WERI-Rb-1 (cell line): ENCODE data around the gene KLK13.
A peak's percentile ranks its signal among the peaks of the same experiment; 100 is the strongest.

Experiments used
- DNase-seq: peaks from one replicate; pipeline ENCODE4 v3.0.0-alpha.2; 2020
- H3K27ac ChIP-seq: fragments of 250-450 bp; sonication (Bioruptor Pico); 2 replicates; pipeline ENCODE4 v1.5.1; 2020; ENCODE audit warnings: mild to moderate bottlenecking, moderate library complexity
- H3K27me3 ChIP-seq: fragments of 250-450 bp; sonication (Bioruptor Pico); 2 replicates; pipeline ENCODE4 v1.5.1; 2021; ENCODE audit warnings: mild to moderate bottlenecking, low read depth, moderate library complexity; ENCODE audit not compliant: insufficient read depth, severe bottlenecking
- H3K36me3 ChIP-seq: fragments of 250-450 bp; sonication (Bioruptor Pico); 2 replicates; pipeline ENCODE4 v1.5.1; 2020; ENCODE audit warnings: mild to moderate bottlenecking, moderate library complexity
- H3K4me3 ChIP-seq: 2 replicates; pipeline ENCODE4 v1.5.1; 2011; ENCODE audit warnings: low read depth, mild to moderate bottlenecking, control low read depth, low read length
- H3K9me3 ChIP-seq: fragments of 250-450 bp; sonication (Bioruptor Pico); 2 replicates; pipeline ENCODE4 v1.5.1; 2021; ENCODE audit warnings: mild to moderate bottlenecking, moderate library complexity; ENCODE audit not compliant: severe bottlenecking
- CTCF ChIP-seq: IDR thresholded peaks from 2 replicates; pipeline ENCODE4 v1.5.1; 2011; ENCODE audit warnings: low read depth, mild to moderate bottlenecking, control low read depth, inconsistent platforms, low read length

KLK13 gene

DNA sequence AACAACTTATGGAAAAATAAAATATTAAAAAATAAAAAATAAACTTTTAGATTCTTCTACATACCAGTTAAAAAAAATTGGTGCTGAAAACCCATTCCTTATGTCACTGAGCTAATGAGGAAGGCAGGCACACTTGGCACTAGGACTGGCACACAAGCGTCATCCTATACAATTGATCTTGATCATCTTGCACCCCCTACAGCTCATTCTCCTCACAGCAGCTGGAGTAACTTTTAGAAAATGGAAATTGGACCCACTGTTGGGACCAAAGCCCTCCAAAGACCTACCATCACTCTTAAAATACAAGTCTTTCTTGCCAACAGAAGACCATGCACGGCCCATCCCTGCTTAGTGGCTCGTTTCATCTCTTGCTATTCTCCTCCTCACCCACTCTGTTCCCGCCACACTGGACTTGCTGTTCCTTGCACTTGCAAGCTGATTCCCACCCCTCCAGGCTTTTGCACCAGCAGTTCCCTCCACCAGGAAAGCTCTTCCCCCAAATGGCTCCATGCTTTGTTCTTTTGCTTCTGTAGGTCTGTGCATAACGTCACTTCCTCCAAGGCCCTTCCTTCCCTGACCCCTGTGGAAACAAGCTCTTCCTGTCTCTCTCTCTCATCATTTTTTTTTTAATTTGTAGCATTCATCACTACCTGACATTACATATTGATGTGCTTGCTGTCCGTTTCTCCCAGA is 31.7 kb upstream of the KLK13 start:
- no peak overlapping the region for H3K27ac ChIP-seq
- no peak for DNase-seq
- H3K9me3 ChIP-seq: no peaks in the 10 kb centered on the region
- H3K27me3 ChIP-seq: peaks cover 29% of the 10 kb centered on the region
- H3K4me3 ChIP-seq: no peak overlapping the region
- H3K36me3 ChIP-seq: no peaks in the 10 kb centered on the region; the same call in 1 of the 2 replicates
- TF ChIP-seq CTCF: 0 out of 2 replicates have a peak, but pooled peaks have one; percentile 8

GRCh38 chr19:51094696-51095279 is 29.9 kb upstream of the KLK13 start:
- no peak overlapping the region for H3K4me3 ChIP-seq
- no peaks in the 10 kb centered on the region for H3K36me3 ChIP-seq
- H3K9me3 ChIP-seq: no peaks in the 10 kb centered on the region
- peak; percentile 76 for TF ChIP-seq CTCF
- peaks cover 43% of the 10 kb centered on the region for H3K27me3 ChIP-seq
- no peak overlapping the region for H3K27ac ChIP-seq
- DNase-seq: peak; percentile 44

- Histone ChIP-seq H3K27ac (no peak overlapping the region), H3K4me3 (no peak overlapping the region), H3K36me3 (no peaks in the 10 kb centered on the region), H3K27me3 (peaks cover 54% of the 10 kb centered on the region), H3K9me3 (no peaks in the 10 kb centered on the region)
- DNase-seq: no peak
- no peak for TF ChIP-seq CTCF
Observed at GRCh38 chr19:51093510-51094345, 28.8 kb upstream of the KLK13 start.

GRCh38 chr19:51093101-51093500 is 28.2 kb upstream of the KLK13 start:
- Histone ChIP-seq H3K36me3 (no peaks in the 10 kb centered on the region), H3K9me3 (no peaks in the 10 kb centered on the region), H3K4me3 (no peak overlapping the region), H3K27ac (no peak overlapping the region), H3K27me3 (peaks cover 57% of the 10 kb centered on the region)
- TF ChIP-seq CTCF: no peak
- DNase-seq: no peak

DNA sequence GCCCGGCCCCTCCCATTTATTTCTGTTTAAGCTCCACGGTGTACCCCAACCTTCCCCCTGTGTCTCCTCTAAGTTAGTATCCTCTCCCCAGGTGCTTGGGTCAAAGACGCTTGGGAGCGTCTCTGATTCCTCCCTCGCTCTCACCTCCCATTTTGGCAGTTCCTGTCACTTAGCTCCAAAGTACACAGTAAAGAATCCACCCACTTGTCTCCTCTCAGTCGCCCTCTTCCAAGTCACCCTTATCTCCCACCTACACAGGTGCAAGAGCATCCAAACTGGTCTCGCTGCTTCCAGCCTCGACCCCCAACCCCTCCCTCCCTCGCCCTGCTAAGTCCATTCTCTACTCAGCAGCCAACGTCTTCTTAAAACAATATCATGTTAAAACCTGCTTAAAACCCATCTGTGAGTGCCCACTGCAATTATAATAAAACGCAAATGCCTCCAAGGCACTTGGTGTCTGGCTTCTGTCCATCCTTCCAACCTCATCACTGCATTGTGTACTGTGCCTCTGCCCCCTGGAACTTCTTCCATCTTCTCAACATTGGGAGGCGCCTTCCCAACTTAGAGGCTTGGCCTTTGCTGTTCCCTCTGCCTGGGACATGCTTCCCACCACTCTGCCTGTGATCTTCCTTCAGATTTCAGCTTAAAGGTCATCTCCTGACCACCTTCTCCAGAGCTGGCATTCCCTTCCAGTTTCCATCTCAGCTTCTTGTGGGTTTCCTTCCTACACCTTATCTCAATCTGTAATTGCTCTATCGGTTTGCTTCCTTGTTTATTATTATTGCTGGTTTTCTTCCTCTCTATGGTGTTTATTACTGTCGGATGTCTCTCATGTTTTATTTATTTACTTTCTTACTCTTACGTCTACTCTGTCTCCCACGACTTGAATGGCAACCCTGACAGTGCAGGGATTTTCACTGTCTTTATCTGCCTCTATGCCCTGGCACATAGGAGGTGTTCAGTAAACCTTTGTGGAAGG is 27.3 kb upstream of the KLK13 start:
- Histone ChIP-seq H3K4me3 (no peak overlapping the region), H3K36me3 (no peaks in the 10 kb centered on the region), H3K27me3 (peaks cover 64% of the 10 kb centered on the region), H3K27ac (no peak overlapping the region), H3K9me3 (no peaks in the 10 kb centered on the region)
- no peak for TF ChIP-seq CTCF
- no peak for DNase-seq
